Measurements from ENCODE around the gene KRTAP12-1. TPM values are rescaled to one million over a fixed set of nuclear protein-coding genes. Genes with fewer than 3 reads are reported as not detected.

Gene KRTAP12-1
- total RNA-seq, 2 experiments from 2014 or later: not detected

DNA sequence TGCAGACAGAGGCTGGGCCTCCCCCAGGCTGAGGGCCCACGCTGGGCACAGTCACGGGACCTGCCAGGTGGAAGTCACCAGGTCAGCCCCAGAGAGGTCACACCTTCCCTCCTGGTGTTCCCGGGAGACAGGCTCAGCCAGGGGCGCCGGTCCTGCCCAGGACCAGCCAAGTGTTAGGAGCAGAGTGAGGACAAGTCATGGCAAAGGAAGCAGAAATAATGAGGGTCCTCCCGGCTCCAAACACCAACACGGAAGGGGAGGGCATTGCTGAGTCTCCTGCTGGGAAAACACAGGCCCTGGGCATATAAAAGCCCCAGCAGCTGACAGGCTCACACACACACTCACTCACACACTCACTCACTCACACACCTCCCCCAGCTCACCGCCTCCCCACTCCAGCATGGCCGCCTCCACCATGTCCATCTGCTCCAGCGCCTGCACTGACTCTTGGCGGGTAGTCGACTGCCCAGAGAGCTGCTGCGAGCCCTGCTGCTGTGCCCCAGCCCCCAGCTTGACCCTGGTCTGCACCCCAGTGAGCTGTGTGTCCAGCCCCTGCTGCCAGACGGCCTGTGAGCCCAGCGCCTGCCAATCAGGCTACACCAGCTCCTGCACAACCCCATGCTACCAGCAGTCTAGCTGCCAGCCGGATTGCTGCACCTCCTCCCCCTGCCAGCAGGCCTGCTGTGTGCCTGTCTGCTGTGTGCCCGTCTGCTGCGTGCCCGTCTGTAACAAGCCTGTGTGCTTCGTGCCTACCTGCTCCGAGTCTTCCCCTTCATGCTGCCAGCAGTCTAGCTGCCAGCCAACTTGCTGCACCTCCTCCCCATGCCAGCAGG is 44.7 kb downstream of the KRTAP12-1 start, which contains the start of gene KRTAP10-10:
TSS of gene KRTAP10-10 (plus strand) at position 339 of the 833 bp plus-strand sequence. CDS start at position 401, 62 bp downstream.
- no peak for DNase-seq
- Mint-ChIP-seq H3K27me3 (no peaks in the 10 kb centered on the region), H3K4me3 (no peak within 1 kb of the TSS), H3K9me3 (peaks cover 16% of the 10 kb centered on the region), H3K36me3 (peaks cover 4% of the 10 kb centered on the region), H3K27ac (no peak within 1 kb of the TSS), H3K4me1 (no peaks in the 10 kb centered on the region)

DNA sequence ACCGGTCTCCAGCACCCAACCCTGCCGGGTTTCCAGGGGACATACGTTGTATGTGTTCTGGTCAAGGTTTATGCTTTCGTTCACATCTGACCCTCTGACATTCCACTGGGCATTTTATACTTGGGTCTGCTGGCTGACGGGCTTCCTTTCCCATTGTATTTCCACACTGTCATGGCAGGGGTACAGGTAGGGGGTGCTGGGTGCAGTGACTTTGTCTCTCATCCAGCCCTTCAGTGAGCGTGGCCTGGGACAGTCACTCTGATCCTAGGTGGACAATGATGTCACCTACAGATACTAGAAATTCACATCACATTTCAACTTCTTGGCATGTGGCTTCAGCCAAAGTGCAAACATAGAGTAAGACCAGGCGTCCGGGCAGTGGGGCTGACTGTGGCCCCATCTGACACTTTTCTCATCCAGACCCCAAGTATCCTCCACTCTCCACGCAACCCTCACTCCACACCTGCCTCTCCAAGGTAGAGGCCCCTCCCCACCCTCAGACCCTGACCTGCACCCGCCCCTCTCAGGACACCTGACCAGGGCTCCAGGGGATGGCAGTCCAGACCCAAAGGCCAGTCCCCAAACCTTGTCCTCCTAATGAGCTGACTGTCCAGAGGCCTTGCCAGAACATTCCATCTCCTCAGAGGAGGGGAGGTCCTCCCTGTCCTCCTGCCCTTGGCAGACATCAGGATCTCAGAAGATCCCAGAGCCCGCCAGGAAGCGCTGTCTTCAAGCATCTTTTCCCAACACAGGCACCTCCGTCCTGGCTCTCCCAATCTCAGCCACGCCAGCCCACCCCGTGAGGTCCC is 45.5 kb downstream of the KRTAP12-1 start:
- Mint-ChIP-seq H3K4me3 (no peak overlapping the region), H3K27me3 (no peaks in the 10 kb centered on the region), H3K27ac (no peak overlapping the region)

DNA sequence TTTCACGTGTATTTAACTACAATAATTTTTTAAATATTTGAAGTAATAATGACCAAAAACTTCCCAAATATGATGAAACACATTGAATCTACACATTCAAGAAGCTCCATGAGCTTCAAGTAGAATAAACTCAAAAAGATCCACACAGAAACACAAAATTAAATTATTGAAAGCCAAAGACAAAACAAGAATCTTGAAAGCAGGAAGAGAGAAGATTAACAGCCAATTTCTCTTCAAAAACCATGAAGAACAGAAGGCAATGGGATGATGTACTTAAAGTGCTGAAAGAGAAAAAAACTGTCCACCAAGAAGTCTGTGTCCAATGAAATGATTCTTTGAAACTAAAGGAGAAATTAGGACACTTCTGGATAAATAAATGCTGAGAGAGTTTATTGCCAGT is 49.9 kb downstream of the KRTAP12-1 start:
- Mint-ChIP-seq H3K27me3 (no peaks in the 10 kb centered on the region), H3K9me3 (peaks cover 28% of the 10 kb centered on the region), H3K27ac (no peak overlapping the region), H3K36me3 (peaks cover 21% of the 10 kb centered on the region), H3K4me1 (peaks cover 20% of the 10 kb centered on the region), H3K4me3 (no peak overlapping the region)
- no peak for DNase-seq

More for the DNA sequence above, 45.5 kb downstream of the KRTAP12-1 start:
- H3K36me3 Mint-ChIP-seq: peaks cover 8% of the 10 kb centered on the region
- peaks cover 19% of the 10 kb centered on the region for H3K9me3 Mint-ChIP-seq
- H3K4me1 Mint-ChIP-seq: no peaks in the 10 kb centered on the region
- DNase-seq: no peak

Other genes with a start within 250 kb of the KRTAP12-1 start
- gene LRRC3, start 226.7 kb downstream of the KRTAP12-1 start, total RNA-seq: 1 to 10 TPM; 1.8 to 1.9 TPM
- not detected for gene KRTAP10-1, start 142.0 kb downstream of the KRTAP12-1 start, total RNA-seq
- gene KRTAP10-2, start 130.7 kb downstream of the KRTAP12-1 start, total RNA-seq: not detected
- gene KRTAP10-3, start 123.4 kb downstream of the KRTAP12-1 start, total RNA-seq: not detected
- gene KRTAP10-4, start 108.4 kb downstream of the KRTAP12-1 start, total RNA-seq: not detected
- not detected for gene KRTAP10-5, start 101.6 kb downstream of the KRTAP12-1 start, total RNA-seq
- not detected for gene KRTAP10-6, start 89.7 kb downstream of the KRTAP12-1 start, total RNA-seq
- not detected for gene KRTAP10-7, start 81.6 kb downstream of the KRTAP12-1 start, total RNA-seq
- gene KRTAP10-8, start 70.1 kb downstream of the KRTAP12-1 start, total RNA-seq: not detected
- not detected for gene KRTAP10-9, start 55.1 kb downstream of the KRTAP12-1 start, total RNA-seq
- gene KRTAP10-10, start 44.8 kb downstream of the KRTAP12-1 start, total RNA-seq: not detected
- not detected for gene KRTAP10-11, start 35.7 kb downstream of the KRTAP12-1 start, total RNA-seq
- not detected for gene KRTAP12-4, start 27.5 kb downstream of the KRTAP12-1 start, total RNA-seq
- gene KRTAP12-3, start 24.2 kb downstream of the KRTAP12-1 start, total RNA-seq: not detected
- not detected for gene KRTAP12-2, start 15.2 kb downstream of the KRTAP12-1 start, total RNA-seq
- gene KRTAP10-12, start 15.0 kb upstream of the KRTAP12-1 start, total RNA-seq: not detected
- not detected for gene TSPEAR, start 29.4 kb upstream of the KRTAP12-1 start, total RNA-seq
- gene UBE2G2, start 119.7 kb upstream of the KRTAP12-1 start, total RNA-seq: 100 to 1,000 TPM; 115 to 124 TPM
- 10 to 100 TPM; 90.5 to 92.5 TPM for gene SUMO3, start 135.9 kb upstream of the KRTAP12-1 start, total RNA-seq
- gene PTTG1IP, start 191.5 kb upstream of the KRTAP12-1 start, total RNA-seq: 10 to 100 TPM; 40.3 to 44.7 TPM
- 100 to 1,000 TPM; 223 to 234 TPM for gene ITGB2, start 238.7 kb upstream of the KRTAP12-1 start, total RNA-seq

All from activated naive CD8-positive, alpha-beta T cell treated with anti-CD3 and anti-CD28 coated beads for 36 hours (primary cell).